Esophagus squamous epithelium (tissue), 5 donors: Measurements from ENCODE around the gene GNAI2. TPM values are rescaled to one million over a fixed set of nuclear protein-coding genes. Genes with fewer than 3 reads are reported as not detected.
A peak's percentile ranks its signal among the peaks of the same experiment; 100 is the strongest.

Experiments
- DNase-seq: peaks from one replicate; lab custom pipeline; 2025; lab: John Stamatoyannopoulos, UW
- H3K27ac ChIP-seq, 4 donors: fragments of 200-600 bp; sonication (generic); one replicate each; pipeline ENCODE4 v1.5.1; 2016 to 2019; ENCODE audit warnings: mild to moderate bottlenecking in 1 of 4
- H3K27me3 ChIP-seq, 4 donors: fragments of 200-600 bp; sonication (generic); 1 replicate in 3 of 4; 2 replicates in 1 of 4; pipeline versions ENCODE4 v1.5.1 to v1.6.0; 2017 to 2021; ENCODE audit warnings: antibody characterized with exemption in 1 of 4
- H3K36me3 ChIP-seq, 3 donors: fragments of 200-600 bp; sonication (generic); one replicate each; pipeline ENCODE4 v1.5.1; 2016 to 2019
- H3K4me1 ChIP-seq, 3 donors: fragments of 200-600 bp; sonication (generic); one replicate each; pipeline ENCODE4 v1.5.1; 2017 to 2019
- H3K4me3 ChIP-seq, 4 donors: fragments of 200-600 bp; sonication (generic); 1 replicate in 3 of 4; 2 replicates in 1 of 4; pipeline ENCODE4 v1.5.1; 2016 to 2019; ENCODE audit warnings: mild to moderate bottlenecking in 2 of 4, moderate library complexity in 1 of 4
- H3K9me3 ChIP-seq, 3 donors: fragments of 200-600 bp; sonication (generic); one replicate each; pipeline ENCODE4 v1.5.1; 2016 to 2019
- POLR2A ChIP-seq, 4 donors: fragments of 450-650 bp; IDR thresholded peaks; one replicate each; pipeline ENCODE4 v1.6.1; 2017; ENCODE audit warnings: antibody characterized with exemption in 4 of 4, mild to moderate bottlenecking in 4 of 4, moderate library complexity in 3 of 4
- WGBS, 2 donors: methylation state at CpG; one replicate each; pipeline ENCODE4 v1.1.5; 2018; 5-methylcytosine and 5-hydroxymethylcytosine counted together
- intact Hi-C: fragments of 100-400 bp; cut with DNase I; formaldehyde crosslinking; loops from one replicate; pipeline ENCODE4 v1.15.0; 2022
- total RNA-seq, 4 donors: library from RNA; depleted of rRNA; stranded (reverse); fragments of >200 nt; gene quantifications; one replicate each; pipeline ENCODE4 v1.1.0, GENCODE V29; 2016
- TF ChIP-seq, protein P1 (sequence below), 6 experiments: fragments of 450-650 bp in 4 of 6; fragments of 200-600 bp in 2 of 6; sonication (generic) in 2 of 6; IDR thresholded peaks; one replicate each; pipeline ENCODE4 v1.5.1; 2016 to 2019; ENCODE audit warnings: antibody characterized with exemption in 6 of 6, mild to moderate bottlenecking in 4 of 6, moderate library complexity in 4 of 6
- donor health status: DM: yes; HTN: yes; CAD: no.

GNAI2 gene
- total RNA-seq, 4 donors from 2014 or later: 39.8 to 122 (median 76.5) TPM

DNA sequence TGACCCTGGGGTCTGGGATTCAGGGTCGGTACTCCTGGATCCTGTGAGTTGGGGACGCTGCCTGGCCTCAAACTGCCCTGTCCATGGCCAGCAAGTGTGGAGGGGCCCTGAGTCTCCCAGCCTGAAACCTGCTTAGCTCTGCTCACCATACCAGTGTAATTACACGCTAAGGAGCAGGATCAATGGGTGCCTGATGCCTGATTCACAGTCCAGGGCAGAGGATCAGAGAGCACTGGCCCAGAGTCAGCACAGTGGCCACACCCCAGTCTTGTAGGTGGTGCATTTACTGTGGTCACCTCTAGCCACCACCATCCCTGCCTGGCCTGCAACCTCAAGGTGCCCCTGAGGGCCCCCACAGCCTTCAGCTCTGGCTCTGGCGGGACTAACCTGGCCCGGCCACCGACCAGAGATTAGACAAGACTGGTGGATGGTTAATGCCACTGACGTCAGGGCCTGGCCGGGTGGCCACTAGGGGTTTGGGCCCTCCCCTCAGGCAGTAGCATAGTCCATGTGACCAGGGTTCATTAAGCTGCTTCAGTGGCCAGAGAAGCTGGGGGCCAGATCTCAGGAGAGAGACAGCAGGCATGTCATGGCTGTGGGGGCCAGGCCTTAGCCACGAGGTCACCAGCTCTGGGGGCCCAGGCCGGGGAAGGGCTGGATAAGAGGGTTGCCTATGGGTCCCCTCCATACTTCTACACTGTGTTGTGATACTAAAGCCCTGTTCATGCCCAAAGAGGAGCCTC, 34.3 kb upstream of the GNAI2 start:
- TF ChIP-seq, protein P1, sequence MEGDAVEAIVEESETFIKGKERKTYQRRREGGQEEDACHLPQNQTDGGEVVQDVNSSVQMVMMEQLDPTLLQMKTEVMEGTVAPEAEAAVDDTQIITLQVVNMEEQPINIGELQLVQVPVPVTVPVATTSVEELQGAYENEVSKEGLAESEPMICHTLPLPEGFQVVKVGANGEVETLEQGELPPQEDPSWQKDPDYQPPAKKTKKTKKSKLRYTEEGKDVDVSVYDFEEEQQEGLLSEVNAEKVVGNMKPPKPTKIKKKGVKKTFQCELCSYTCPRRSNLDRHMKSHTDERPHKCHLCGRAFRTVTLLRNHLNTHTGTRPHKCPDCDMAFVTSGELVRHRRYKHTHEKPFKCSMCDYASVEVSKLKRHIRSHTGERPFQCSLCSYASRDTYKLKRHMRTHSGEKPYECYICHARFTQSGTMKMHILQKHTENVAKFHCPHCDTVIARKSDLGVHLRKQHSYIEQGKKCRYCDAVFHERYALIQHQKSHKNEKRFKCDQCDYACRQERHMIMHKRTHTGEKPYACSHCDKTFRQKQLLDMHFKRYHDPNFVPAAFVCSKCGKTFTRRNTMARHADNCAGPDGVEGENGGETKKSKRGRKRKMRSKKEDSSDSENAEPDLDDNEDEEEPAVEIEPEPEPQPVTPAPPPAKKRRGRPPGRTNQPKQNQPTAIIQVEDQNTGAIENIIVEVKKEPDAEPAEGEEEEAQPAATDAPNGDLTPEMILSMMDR (IDR thresholded peaks at IDR 0.05): no peak
- Histone ChIP-seq H3K4me3 (no peak overlapping the region), H3K9me3 (no peaks in the 10 kb centered on the region), H3K36me3 (no peaks in the 10 kb centered on the region), H3K4me1 (peaks cover 13 to 22% (median 16%) of the 10 kb centered on the region in 3 donors), H3K27me3 (peaks cover 6 to 90% (median 12%) of the 10 kb centered on the region in 4 donors), H3K27ac (no peak overlapping the region)
- 60% methylated on average over 2 of the region's 10 CpGs; no CpG with 5 or more reads in 1 of the 2 donors for WGBS, 2 donors
- no peak for DNase-seq
- intact Hi-C loops: no loop called here

DNA sequence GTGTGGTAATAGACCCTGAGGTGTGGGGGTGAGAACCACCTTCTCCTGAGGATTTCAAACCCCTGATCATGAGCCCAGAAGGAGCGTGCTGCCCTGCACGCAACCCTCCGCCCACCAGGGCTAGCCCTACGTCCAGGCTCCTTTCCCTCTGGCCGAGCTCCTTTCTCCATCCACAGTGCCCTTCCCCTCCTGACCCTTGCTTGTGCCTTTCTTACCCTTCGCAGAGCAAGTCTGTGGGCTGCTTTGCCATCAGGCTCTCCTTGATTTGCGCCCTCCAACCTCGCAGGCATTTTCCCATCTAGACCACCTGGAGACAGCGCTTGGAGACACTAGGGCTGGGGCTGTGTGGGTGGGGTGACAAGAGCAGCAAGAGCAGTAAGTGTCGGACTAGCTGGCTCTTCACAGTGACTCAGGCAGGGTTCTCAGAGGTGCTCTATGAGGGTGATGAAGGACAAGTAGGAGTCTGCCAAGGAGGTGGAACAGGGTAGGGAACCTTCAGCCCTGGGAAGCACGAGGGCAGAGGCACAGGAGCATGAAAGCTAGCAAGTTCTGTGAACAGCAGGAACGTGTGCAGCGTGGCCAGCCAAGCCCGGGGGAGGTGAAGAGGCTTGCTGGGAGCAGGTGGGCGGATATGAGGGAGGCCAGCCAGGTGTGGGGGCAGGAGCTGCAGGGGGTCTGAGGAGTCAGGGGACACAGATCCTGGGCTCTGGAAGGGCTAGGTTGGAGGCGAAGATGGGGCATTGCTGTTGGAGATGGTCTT, 33.5 kb upstream of the GNAI2 start:
- no peaks in the 10 kb centered on the region for H3K9me3 ChIP-seq
- intact Hi-C loops: no loop called here
- no peak for TF ChIP-seq POLR2A (IDR thresholded peaks at IDR 0.05)
- TF ChIP-seq, protein P1 (IDR thresholded peaks at IDR 0.05): no peak
- H3K4me3 ChIP-seq: no peak overlapping the region
- no peaks in the 10 kb centered on the region for H3K36me3 ChIP-seq
- 73 to 82% methylated on average over 14 to 16 of the region's 16 CpGs for WGBS, 2 donors
- no peak for DNase-seq
- peaks cover 13 to 22% (median 16%) of the 10 kb centered on the region in 3 donors for H3K4me1 ChIP-seq
- peaks cover 6 to 92% (median 12%) of the 10 kb centered on the region in 4 donors for H3K27me3 ChIP-seq
- H3K27ac ChIP-seq: no peak overlapping the region

DNA sequence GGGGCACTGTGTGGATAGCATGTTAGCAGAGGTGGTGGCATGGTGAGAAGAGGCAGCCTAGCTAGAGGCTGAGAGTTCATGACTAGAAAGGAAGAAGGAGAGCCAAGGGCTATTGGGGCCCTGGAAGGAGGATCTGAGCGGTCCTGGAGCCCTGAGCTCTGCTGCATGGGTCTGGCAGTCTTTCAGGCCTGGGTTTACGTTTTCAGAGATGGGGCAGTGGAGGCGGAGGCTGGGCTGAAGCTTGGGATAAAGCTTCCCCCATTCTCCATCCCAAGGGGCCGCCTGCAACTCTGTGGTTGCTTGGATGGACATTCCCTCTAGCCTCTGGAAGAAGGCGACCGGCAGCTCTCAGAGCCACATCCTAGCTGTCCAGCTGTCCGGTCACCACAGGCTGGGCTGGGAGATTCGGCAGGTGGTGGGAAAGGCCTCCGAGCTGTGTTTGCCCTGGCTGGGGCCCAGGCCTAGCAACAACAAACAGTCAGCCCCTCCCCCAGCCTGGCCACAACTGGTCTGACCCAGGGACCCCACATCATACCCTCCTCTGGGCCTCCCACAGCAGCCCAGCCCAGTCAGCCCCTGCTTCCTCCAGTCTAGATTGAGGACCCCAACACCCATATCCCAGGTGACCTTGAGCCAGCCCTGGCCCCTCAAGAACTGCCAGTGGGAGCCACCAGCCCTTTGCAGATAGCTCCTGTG, 32.7 kb upstream of the GNAI2 start:
- 76% methylated on average over 3 to 5 of the region's 9 CpGs for WGBS, 2 donors
- Histone ChIP-seq H3K27ac (no peak overlapping the region), H3K27me3 (peaks cover 6 to 89% (median 12%) of the 10 kb centered on the region in 4 donors), H3K36me3 (no peaks in the 10 kb centered on the region), H3K4me3 (no peak overlapping the region), H3K9me3 (no peaks in the 10 kb centered on the region), H3K4me1 (peaks cover 13 to 22% (median 16%) of the 10 kb centered on the region in 3 donors)
- no peak for TF ChIP-seq POLR2A (IDR thresholded peaks at IDR 0.05)
- TF ChIP-seq, protein P1 (IDR thresholded peaks at IDR 0.05): no peak
- no peak for DNase-seq
- intact Hi-C loops: no loop called here

DNA sequence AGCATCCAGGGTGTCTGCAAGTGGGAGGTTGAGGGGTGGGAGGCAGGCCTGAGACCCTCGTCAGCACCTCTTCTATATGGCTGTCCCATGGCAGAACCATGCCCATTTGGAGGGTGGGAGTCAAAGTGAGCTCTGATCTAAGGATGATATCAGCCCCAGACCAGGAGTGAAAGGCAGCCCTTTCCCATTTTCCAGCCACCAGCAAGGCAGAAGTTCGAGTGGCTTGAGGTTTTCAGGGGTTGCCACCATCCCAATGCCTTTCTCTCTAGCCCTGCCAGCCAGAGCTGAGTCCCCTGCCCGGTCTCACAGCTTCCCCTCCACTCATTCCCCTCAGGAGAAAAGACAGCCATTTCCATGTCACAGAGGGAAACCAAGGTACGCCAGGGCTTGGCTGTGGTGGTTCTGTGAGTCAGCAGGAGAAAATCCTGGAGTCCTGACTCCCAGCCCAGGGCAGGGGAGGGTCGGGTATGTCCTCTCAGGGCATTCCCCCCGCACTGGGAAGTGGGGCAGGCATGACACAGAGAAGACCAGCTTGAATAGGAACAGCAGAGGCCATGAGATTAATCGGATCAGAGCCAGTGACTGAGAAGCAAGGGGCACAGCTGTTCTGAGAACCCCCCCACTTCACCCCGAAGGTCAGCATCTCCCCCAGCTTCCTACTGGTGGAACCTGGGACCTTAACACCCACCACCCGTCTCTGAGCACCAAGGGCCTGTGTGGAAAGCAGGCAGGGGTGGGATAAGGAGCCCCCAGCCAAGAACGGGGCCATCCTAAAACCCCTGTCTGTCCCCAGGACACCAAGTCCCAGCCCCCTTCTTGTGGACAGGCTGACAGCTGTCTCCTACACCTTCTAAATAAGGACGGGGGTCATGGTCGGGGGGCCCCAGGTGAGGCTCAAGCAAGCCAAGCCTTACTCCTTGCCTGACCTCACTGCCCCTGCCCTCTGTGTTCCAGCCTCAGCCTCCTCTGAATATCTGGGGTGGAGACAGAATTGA, 31.9 kb upstream of the GNAI2 start:
- intact Hi-C loops: no loop called here
- Histone ChIP-seq H3K4me3 (peak overlapping the region in 1 of 4 donors; percentile 38), H3K9me3 (no peaks in the 10 kb centered on the region), H3K4me1 (peaks cover 13 to 22% (median 16%) of the 10 kb centered on the region in 3 donors), H3K27me3 (peaks cover 6 to 80% (median 12%) of the 10 kb centered on the region in 4 donors), H3K36me3 (no peaks in the 10 kb centered on the region), H3K27ac (no peak overlapping the region)
- no peak for DNase-seq
- WGBS, 2 donors: 51 to 80% methylated on average over 1 to 7 of the region's 12 CpGs
- TF ChIP-seq, protein P1 (IDR thresholded peaks at IDR 0.05): no peak
- TF ChIP-seq POLR2A (IDR thresholded peaks at IDR 0.05): no peak
